Panc1 (cell line): ENCODE measurements around the gene ZNF516.

ENCODE experiments used
- POLR2AphosphoS5 ChIP-seq: IDR thresholded peaks from 2 replicates; pipeline ENCODE4 v1.6.1; 2012; ENCODE audit warnings: mild to moderate bottlenecking, low read depth, low read length, moderate library complexity
- TCF7L2 ChIP-seq: IDR thresholded peaks from 2 replicates; pipeline ENCODE4 v1.6.1; 2011; ENCODE audit warnings: mild to moderate bottlenecking, low read depth, low read length, inconsistent platforms
- TF ChIP-seq, protein P1 (sequence below): fragments of 450-650 bp; IDR thresholded peaks from 2 replicates; pipeline ENCODE4 v1.5.1; 2017; ENCODE audit warnings: mild to moderate bottlenecking
- TF ChIP-seq, protein P2 (sequence below), 2 experiments: IDR thresholded peaks; 2 replicates each; pipeline ENCODE4 v1.6.1; 2011 to 2012; ENCODE audit warnings: low read depth in 2 of 2, control low read depth in 1 of 2, low read length in 1 of 2, mild to moderate bottlenecking in 1 of 2, moderate library complexity in 1 of 2; ENCODE audit not compliant: insufficient read depth in 1 of 2

DNA sequence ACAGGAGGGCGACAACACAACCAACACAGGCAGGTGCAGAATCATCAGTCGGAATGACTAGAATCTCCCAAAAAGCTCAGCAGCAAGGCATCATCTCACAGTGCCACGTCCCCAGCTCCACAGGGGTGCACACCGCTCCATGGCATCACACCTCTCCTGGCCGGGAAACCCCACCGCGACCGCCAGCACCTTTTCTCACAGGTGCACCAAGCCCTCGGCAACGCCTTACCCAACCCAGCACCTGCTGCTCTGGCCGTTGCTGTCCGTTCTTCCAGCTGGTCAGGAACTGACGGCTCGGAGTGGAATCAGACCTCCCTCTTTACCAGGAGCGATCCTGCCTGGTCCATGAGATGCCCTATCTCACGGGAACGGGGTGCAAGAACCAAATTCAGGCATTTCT lies 61.3 kb downstream of the ZNF516 start:
- TF ChIP-seq, protein P1, sequence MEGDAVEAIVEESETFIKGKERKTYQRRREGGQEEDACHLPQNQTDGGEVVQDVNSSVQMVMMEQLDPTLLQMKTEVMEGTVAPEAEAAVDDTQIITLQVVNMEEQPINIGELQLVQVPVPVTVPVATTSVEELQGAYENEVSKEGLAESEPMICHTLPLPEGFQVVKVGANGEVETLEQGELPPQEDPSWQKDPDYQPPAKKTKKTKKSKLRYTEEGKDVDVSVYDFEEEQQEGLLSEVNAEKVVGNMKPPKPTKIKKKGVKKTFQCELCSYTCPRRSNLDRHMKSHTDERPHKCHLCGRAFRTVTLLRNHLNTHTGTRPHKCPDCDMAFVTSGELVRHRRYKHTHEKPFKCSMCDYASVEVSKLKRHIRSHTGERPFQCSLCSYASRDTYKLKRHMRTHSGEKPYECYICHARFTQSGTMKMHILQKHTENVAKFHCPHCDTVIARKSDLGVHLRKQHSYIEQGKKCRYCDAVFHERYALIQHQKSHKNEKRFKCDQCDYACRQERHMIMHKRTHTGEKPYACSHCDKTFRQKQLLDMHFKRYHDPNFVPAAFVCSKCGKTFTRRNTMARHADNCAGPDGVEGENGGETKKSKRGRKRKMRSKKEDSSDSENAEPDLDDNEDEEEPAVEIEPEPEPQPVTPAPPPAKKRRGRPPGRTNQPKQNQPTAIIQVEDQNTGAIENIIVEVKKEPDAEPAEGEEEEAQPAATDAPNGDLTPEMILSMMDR, result no peak
- TF ChIP-seq POLR2AphosphoS5 (no peak), TCF7L2 (no peak)
- TF ChIP-seq, protein P2, sequence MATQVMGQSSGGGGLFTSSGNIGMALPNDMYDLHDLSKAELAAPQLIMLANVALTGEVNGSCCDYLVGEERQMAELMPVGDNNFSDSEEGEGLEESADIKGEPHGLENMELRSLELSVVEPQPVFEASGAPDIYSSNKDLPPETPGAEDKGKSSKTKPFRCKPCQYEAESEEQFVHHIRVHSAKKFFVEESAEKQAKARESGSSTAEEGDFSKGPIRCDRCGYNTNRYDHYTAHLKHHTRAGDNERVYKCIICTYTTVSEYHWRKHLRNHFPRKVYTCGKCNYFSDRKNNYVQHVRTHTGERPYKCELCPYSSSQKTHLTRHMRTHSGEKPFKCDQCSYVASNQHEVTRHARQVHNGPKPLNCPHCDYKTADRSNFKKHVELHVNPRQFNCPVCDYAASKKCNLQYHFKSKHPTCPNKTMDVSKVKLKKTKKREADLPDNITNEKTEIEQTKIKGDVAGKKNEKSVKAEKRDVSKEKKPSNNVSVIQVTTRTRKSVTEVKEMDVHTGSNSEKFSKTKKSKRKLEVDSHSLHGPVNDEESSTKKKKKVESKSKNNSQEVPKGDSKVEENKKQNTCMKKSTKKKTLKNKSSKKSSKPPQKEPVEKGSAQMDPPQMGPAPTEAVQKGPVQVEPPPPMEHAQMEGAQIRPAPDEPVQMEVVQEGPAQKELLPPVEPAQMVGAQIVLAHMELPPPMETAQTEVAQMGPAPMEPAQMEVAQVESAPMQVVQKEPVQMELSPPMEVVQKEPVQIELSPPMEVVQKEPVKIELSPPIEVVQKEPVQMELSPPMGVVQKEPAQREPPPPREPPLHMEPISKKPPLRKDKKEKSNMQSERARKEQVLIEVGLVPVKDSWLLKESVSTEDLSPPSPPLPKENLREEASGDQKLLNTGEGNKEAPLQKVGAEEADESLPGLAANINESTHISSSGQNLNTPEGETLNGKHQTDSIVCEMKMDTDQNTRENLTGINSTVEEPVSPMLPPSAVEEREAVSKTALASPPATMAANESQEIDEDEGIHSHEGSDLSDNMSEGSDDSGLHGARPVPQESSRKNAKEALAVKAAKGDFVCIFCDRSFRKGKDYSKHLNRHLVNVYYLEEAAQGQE (IDR thresholded peaks at IDR 0.05; ENCODE audit: insufficient read depth in 1 of 2, low read depth in 2 of 2, low read length in 1 of 2), result no peak
